Spleen (tissue), 11 donors: ENCODE measurements around the gene SLC39A2. TPM values are rescaled to one million over a fixed set of nuclear protein-coding genes. Genes with fewer than 3 reads are reported as not detected.
"Not testable (repeated sequence)": the region's sequence is repeated elsewhere in the genome, so short reads cannot be mapped to it uniquely, and the experiment has no call there.

Experiments
- DNase-seq: peaks from one replicate; pipeline ENCODE4 v3.0.0-alpha.2; 2020
- H3K27ac ChIP-seq, 8 donors: fragments of 200-600 bp; sonication (generic) in 7 of 8; 1 replicate in 4 of 8; 2 replicates in 4 of 8; pipeline versions ENCODE4 v1.5.0 to v1.8.0; 2016 to 2021; ENCODE audit warnings: inconsistent platforms in 4 of 8, mild to moderate bottlenecking in 4 of 8, moderate library complexity in 1 of 8
- H3K27me3 ChIP-seq, 7 donors: fragments of 200-600 bp; sonication (generic) in 6 of 7; replicated peaks in 1 of 7; 1 replicate in 4 of 7; 2 replicates in 3 of 7; pipeline versions ENCODE4 v1.5.0 to v1.8.0; 2016 to 2021; ENCODE audit warnings: inconsistent platforms in 3 of 7, mild to moderate bottlenecking in 1 of 7
- H3K36me3 ChIP-seq, 6 donors: fragments of 200-600 bp; sonication (generic) in 5 of 6; 1 replicate in 4 of 6; 2 replicates in 2 of 6; pipeline versions ENCODE4 v1.5.0 to v1.8.0; 2016 to 2021; ENCODE audit warnings: inconsistent platforms in 2 of 6
- H3K4me1 ChIP-seq, 6 donors: fragments of 200-600 bp; sonication (generic) in 5 of 6; 1 replicate in 3 of 6; 2 replicates in 3 of 6; pipeline versions ENCODE4 v1.5.0 to v1.8.0; 2016 to 2021; ENCODE audit warnings: inconsistent platforms in 3 of 6
- H3K4me3 ChIP-seq, 8 donors: fragments of 200-600 bp; sonication (generic) in 7 of 8; 1 replicate in 4 of 8; 2 replicates in 4 of 8; pipeline versions ENCODE4 v1.5.0 to v1.8.0; 2016 to 2021; ENCODE audit warnings: inconsistent platforms in 4 of 8, mild to moderate bottlenecking in 4 of 8, moderate library complexity in 2 of 8
- H3K9me3 ChIP-seq, 8 donors: fragments of 200-600 bp; sonication (generic) in 7 of 8; 1 replicate in 4 of 8; 2 replicates in 4 of 8; pipeline versions ENCODE4 v1.5.0 to v1.8.0; 2016 to 2021; ENCODE audit warnings: inconsistent platforms in 4 of 8
- POLR2A ChIP-seq, 3 donors: fragments of 450-650 bp; IDR thresholded peaks; one replicate each; pipeline ENCODE4 v1.5.1; 2017; ENCODE audit warnings: antibody characterized with exemption in 3 of 3, mild to moderate bottlenecking in 1 of 3
- POLR2AphosphoS5 ChIP-seq, 3 donors: sonication (generic); formaldehyde crosslinking; IDR thresholded peaks; one replicate each; pipeline ENCODE4 v1.5.1; 2017; ENCODE audit warnings: antibody characterized with exemption in 3 of 3
- WGBS, 5 donors: extraction: QIAGEN DNeasy Blood & Tissue Kit in 3 of 5; methylation state at CpG; one replicate each; pipeline versions ENCODE4 v1.1.5 to v1.1.7; 2013 to 2018; 5-methylcytosine and 5-hydroxymethylcytosine counted together
- intact Hi-C: fragments of 100-400 bp; cut with DNase I; formaldehyde crosslinking; loops from one replicate; pipeline ENCODE4 v1.15.0; 2023; ENCODE audit warnings: low total_unique reads
- polyA plus RNA-seq, 3 donors: library from polyadenylated mRNA; stranded (reverse); fragments of 200-250 nt; gene quantifications; one replicate each; pipeline ENCODE4 v1.2.1, GENCODE V29; 2013
- total RNA-seq, 7 donors: library from RNA; depleted of rRNA in 3 of 7; stranded (reverse); fragments of >200 nt in 3 of 7; fragmentation: NEBNext Ultra II Directional in 4 of 7; extraction: Animal tissue kit (Norgen Biotek cat#: 25700) in 4 of 7; gene quantifications; one replicate each; pipeline versions ENCODE4 v1.1.0 to v1.2.1, GENCODE V29; 2016 to 2021
- TF ChIP-seq, protein P1 (sequence below), 11 experiments: fragments of 200-600 bp in 7 of 11; fragments of 450-650 bp in 4 of 11; sonication (generic) in 4 of 11; IDR thresholded peaks in 8 of 11; conservative IDR thresholded peaks in 3 of 11; 1 replicate in 7 of 11; 2 replicates in 4 of 11; pipeline versions ENCODE4 v1.4.0 to v1.8.0; 2016 to 2021; ENCODE audit warnings: antibody characterized with exemption in 11 of 11, inconsistent platforms in 4 of 11, mild to moderate bottlenecking in 1 of 11
- donor health status: healthy with polysubstance abuse.
- donor health status: DM: no; HTN: no; CAD: no; lungs with moderate emphysema.
- donor health status: DM: no; HTN: no; CAD: no.
- donor health status: Bipolar disorder and iron deficiency.
- donor health status: healthy.
- donor health status: DM: no; HTN: no; CAD: no.
- donor health status: DM: yes; HTN: yes; CAD: no.

SLC39A2 gene
- total and polyA plus RNA-seq, 10 donors, result 0.06 to 0.23 (median 0.16) TPM; not detected in 6

DNA sequence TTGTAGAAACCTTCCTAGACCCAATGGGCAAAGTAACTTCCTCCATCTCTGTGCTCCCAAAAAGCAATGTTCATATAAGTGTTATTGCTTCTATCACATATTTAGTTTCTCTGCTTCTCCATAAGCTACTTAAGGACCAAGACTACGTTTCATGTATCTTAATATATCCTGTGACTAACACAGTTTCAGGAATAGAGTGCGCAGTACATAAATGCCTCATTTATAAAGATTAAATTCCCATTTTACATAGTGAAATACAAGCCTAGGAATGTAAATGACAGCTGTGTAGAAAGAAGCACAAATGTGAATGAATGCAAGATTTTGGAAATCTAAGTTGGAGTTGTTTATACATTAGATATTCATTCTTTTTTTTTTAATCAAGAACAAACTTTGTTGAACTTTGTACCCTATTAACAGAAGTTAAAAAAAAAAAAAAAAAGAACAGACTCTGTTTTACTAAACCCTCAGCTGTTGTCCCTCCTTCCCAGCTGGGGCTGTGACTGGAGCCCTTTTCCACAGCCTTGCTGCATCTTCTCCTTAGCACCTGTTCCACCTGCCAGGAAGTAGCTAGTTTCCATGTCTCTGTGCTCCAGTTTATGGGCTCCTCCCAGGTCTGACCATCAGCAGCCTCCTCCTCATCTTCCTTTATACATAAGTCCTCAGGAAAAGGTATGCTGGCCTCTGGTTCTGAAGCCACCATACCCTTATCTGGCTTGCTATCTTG is 16.3 kb upstream of the SLC39A2 start:
- intact Hi-C loops, result no loop called here
- Histone ChIP-seq H3K9me3 (no peaks in the 10 kb centered on the region), H3K4me3 (no peak overlapping the region), H3K36me3 (no peaks in the 10 kb centered on the region), H3K27me3 (no peaks in the 10 kb centered on the region), H3K4me1 (peaks cover 0 to 8% (median 0%) of the 10 kb centered on the region in 6 donors), H3K27ac (no peak overlapping the region)
- 78 to 86% (median 80%) methylated on average over 2 of the region's 2 CpGs for WGBS, 5 donors
- DNase-seq, result no peak
- TF ChIP-seq POLR2AphosphoS5 (IDR thresholded peaks at IDR 0.05), result no peak
- no peak for TF ChIP-seq POLR2A (IDR thresholded peaks at IDR 0.05)
- TF ChIP-seq, protein P1, sequence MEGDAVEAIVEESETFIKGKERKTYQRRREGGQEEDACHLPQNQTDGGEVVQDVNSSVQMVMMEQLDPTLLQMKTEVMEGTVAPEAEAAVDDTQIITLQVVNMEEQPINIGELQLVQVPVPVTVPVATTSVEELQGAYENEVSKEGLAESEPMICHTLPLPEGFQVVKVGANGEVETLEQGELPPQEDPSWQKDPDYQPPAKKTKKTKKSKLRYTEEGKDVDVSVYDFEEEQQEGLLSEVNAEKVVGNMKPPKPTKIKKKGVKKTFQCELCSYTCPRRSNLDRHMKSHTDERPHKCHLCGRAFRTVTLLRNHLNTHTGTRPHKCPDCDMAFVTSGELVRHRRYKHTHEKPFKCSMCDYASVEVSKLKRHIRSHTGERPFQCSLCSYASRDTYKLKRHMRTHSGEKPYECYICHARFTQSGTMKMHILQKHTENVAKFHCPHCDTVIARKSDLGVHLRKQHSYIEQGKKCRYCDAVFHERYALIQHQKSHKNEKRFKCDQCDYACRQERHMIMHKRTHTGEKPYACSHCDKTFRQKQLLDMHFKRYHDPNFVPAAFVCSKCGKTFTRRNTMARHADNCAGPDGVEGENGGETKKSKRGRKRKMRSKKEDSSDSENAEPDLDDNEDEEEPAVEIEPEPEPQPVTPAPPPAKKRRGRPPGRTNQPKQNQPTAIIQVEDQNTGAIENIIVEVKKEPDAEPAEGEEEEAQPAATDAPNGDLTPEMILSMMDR (IDR thresholded peaks at IDR 0.05 in 8 of 11, conservative IDR thresholded peaks at IDR 0.05 in 3 of 11), result no peak

DNA sequence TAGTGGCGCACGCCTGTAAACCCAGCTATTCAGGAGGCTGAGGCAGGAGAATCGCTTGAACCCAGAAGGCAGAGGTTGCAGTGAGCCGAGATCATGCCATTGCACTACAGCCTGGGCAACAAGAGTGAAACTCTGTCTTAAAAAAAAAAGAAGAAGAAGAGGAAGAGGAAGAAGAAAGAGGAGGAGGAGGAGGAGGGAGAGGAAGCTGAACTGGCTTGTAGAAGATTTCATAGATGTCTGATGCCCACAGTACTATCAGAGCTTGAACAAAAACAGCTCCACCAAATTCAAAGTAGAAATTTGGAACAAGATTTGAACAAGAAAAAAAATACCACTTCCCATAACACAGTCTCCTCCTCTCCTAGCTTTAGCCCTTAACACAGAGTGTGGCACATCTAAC is 13.4 kb upstream of the SLC39A2 start:
- intact Hi-C loops, H3K4me3 ChIP-seq, DNase-seq, H3K9me3 ChIP-seq, H3K27me3 ChIP-seq, H3K36me3 ChIP-seq, H3K27ac ChIP-seq: not testable (repeated sequence)
- 80 to 92% (median 85%) methylated on average over 4 of the region's 4 CpGs for WGBS, 5 donors
- H3K4me1 ChIP-seq, result peaks cover 6 to 25% (median 18%) of the 10 kb centered on the region in 6 donors

DNA sequence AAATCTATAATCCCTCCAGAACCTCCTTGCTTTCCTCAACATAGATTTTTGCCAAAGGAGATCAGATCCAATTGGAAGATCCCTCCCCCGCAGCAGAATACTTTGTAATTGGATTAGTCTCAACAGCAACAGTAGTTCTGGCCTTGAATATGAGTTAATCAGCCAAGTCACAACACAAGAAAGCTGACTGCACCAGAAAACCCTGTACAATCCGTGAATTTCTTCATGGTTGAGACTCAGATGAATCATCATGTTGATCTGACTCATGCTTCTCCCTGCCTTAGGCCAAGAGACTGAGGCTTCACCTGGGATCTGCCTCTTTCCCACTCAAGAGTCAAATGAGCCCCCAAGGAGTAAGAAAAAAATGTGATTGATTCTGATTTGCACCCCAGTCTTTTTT is 12.3 kb upstream of the SLC39A2 start:
- H3K36me3 ChIP-seq, result peaks cover 0 to 9% (median 3%) of the 10 kb centered on the region in 6 donors
- DNase-seq, result no peak
- H3K4me1 ChIP-seq, result peaks cover 16 to 37% (median 30%) of the 10 kb centered on the region in 6 donors
- H3K27me3 ChIP-seq, result no peaks in the 10 kb centered on the region
- TF ChIP-seq, protein P1 (IDR thresholded peaks at IDR 0.05 in 8 of 11, conservative IDR thresholded peaks at IDR 0.05 in 3 of 11), result no peak
- no peak for TF ChIP-seq POLR2A (IDR thresholded peaks at IDR 0.05)
- no peak for TF ChIP-seq POLR2AphosphoS5 (IDR thresholded peaks at IDR 0.05)
- H3K27ac ChIP-seq, result peak overlapping the region in 2 of 8 donors; percentile 1 to 17
- WGBS, 5 donors, result 67 to 83% (median 69%) methylated on average over 2 of the region's 2 CpGs
- no peak overlapping the region for H3K4me3 ChIP-seq
- H3K9me3 ChIP-seq, result no peaks in the 10 kb centered on the region
- intact Hi-C loops, result no loop called here

DNA sequence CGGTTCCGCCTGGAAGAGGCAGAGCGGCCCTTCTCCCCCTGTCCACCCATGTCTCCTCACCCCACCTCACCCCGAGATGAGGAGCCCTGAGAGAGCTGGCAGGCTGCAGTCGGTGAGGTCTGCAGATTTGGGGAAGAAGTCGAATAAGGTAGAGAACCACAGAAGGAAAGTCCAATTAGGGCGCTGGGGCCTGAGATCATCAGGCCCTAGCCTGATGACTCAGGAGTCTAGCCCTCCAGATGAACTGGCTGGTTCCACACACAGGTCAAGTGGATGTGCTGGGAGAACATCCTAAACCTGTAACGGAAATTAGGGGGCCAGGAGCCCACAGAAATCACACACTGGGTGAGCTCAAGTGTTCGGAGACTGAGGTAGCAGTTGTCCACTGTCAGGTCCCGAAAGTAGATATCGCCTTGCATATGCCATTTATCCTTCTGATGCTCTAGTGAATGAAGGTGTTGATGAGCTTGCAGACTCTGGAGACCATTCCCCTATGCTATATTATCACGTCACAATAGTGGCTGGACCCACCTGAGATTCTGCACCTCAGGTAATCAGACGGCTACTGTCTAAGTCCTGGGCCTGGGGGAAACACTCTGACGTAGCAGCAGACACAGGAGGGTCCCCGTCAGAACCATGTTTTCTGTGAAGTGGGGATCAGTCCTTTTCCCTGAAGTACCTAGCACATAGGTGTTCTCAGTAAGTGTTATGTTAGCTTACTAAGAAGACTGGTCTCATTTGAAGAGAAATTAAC is 10.2 kb upstream of the SLC39A2 start:
- Histone ChIP-seq H3K27me3 (no peaks in the 10 kb centered on the region), H3K36me3 (peaks cover 0 to 30% (median 24%) of the 10 kb centered on the region in 6 donors), H3K4me3 (peak overlapping the region in 7 of 8 donors; percentile 76 to 99 (median 93)), H3K9me3 (no peaks in the 10 kb centered on the region), H3K27ac (peak overlapping the region; percentile 58 to 89 (median 86)), H3K4me1 (peaks cover 16 to 46% (median 35%) of the 10 kb centered on the region in 6 donors)
- no peak for TF ChIP-seq POLR2A (IDR thresholded peaks at IDR 0.05)
- TF ChIP-seq, protein P1 (IDR thresholded peaks at IDR 0.05 in 8 of 11, conservative IDR thresholded peaks at IDR 0.05 in 3 of 11), result no peak
- no peak for TF ChIP-seq POLR2AphosphoS5 (IDR thresholded peaks at IDR 0.05)
- 76 to 88% (median 77%) methylated on average over 15 of the region's 15 CpGs for WGBS, 5 donors
- DNase-seq, result no peak
- intact Hi-C loops, result no loop called here
